Measurements from ENCODE around the gene HOXD3.
A peak's percentile ranks its signal among the peaks of the same experiment; 100 is the strongest.

The HOXD3 gene

GRCh38 chr2:176151442-176152287 is 5.4 kb upstream of the HOXD3 start, which contains the start of gene HOXD4:
Gene HOXD4 (plus strand): TSS chr2:176151550. CDS start chr2:176151634, 84 bp downstream.
- DNase-seq: no peak

GRCh38 chr2:176152350-176153181 is 4.5 kb upstream of the HOXD3 start:
- DNase-seq: peak; percentile 45

GRCh38 chr2:176154576-176155252 is 2.4 kb upstream of the HOXD3 start:
- no peak for DNase-seq

- DNase-seq: no peak
These were observed 1.6 kb upstream of the HOXD3 start for GRCh38 chr2:176155356-176156044.

GRCh38 chr2:176156301-176156806 is 753 bp upstream of the HOXD3 start:
- no peak for DNase-seq

- peak; percentile 90 for DNase-seq
These were observed 535 bp downstream of the HOXD3 start for GRCh38 chr2:176157499-176158185.

- peak; percentile 75 for DNase-seq
These were observed 1.1 kb downstream of the HOXD3 start for GRCh38 chr2:176158186-176158591.

- DNase-seq: peak; percentile 53
These were observed 2.0 kb downstream of the HOXD3 start for GRCh38 chr2:176158855-176159662.

- DNase-seq: peak; percentile 79
These were observed 2.6 kb downstream of the HOXD3 start for GRCh38 chr2:176159663-176160250.

GRCh38 chr2:176160251-176160985 is 3.3 kb downstream of the HOXD3 start:
- peak; percentile 73 for DNase-seq

GRCh38 chr2:176160986-176161824 is 4.1 kb downstream of the HOXD3 start:
- DNase-seq: no peak

GRCh38 chr2:176161825-176162626 is 4.9 kb downstream of the HOXD3 start:
- DNase-seq: peak; percentile 43

- peak; percentile 44 for DNase-seq
These were observed 6.0 kb downstream of the HOXD3 start for GRCh38 chr2:176162911-176163671.

- DNase-seq: no peak
These were observed 6.6 kb downstream of the HOXD3 start for GRCh38 chr2:176163672-176164056.

GRCh38 chr2:176164201-176164600 is 7.1 kb downstream of the HOXD3 start:
- no peak for DNase-seq

- no peak for DNase-seq
These were observed 7.7 kb downstream of the HOXD3 start for GRCh38 chr2:176164611-176165369.
